VCaP (cell line): ENCODE measurements around the gene AGBL3.

Experiments
- H3K27ac ChIP-seq: fragments of 450-650 bp; 2 replicates; pipeline ENCODE4 v1.5.1; 2017
- TF ChIP-seq, protein P1 (sequence below): fragments of 450-650 bp; conservative IDR thresholded peaks from 2 replicates; pipeline ENCODE4 v1.5.1; 2017; ENCODE audit warnings: mild to moderate bottlenecking, moderate library complexity

The AGBL3 gene

DNA sequence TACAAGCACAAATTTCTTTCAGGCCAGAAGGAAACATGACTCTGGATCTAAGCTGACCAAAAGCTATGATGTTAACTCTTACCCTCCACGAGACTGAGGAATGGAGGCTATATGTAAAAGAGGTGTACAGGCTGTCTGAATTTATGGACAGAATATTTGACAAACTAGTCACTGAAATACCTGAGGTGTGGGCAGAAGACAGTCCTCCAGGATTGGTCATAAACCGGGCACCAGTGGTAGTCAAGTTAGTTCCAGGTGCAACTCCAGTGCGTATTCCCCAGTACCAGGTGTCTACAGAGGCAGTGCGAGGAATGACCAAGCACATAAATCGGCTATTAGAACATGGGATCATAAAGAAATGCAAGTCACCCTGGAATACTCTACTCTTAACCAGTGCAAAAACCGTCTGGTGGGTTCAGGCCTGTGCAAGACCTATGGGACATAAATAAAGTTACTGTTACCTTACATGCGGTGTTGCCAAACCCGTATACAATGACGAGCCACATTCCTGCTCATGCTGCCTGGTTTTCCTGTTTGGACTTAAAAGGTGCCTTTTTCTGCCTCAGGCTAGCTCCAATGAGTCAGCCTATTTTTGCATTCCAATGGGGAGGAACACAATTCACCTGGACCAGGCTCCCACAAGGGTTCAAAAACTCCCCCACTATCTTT, 190.9 kb downstream of the AGBL3 start:
- TF ChIP-seq, protein P1, sequence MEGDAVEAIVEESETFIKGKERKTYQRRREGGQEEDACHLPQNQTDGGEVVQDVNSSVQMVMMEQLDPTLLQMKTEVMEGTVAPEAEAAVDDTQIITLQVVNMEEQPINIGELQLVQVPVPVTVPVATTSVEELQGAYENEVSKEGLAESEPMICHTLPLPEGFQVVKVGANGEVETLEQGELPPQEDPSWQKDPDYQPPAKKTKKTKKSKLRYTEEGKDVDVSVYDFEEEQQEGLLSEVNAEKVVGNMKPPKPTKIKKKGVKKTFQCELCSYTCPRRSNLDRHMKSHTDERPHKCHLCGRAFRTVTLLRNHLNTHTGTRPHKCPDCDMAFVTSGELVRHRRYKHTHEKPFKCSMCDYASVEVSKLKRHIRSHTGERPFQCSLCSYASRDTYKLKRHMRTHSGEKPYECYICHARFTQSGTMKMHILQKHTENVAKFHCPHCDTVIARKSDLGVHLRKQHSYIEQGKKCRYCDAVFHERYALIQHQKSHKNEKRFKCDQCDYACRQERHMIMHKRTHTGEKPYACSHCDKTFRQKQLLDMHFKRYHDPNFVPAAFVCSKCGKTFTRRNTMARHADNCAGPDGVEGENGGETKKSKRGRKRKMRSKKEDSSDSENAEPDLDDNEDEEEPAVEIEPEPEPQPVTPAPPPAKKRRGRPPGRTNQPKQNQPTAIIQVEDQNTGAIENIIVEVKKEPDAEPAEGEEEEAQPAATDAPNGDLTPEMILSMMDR, result no peak

DNA sequence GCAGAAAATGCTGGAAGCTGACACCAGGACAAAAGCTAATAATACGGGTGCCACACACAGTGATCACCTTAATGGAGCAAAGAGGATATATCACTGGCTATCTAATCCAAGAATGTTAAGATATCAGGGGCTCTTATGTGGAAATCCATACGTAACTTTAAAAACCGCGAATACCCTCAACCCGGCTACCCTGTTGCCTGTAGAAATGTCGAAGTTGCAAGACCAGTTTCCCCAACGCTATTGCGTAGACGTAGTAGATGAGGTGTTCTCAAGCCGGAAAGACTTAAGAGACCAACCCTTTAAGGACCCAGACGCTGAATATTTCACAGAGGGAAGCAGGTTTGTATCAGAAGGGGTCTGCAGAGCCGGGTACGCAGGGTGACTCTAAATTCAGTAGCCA, 192.1 kb downstream of the AGBL3 start:
- H3K27ac ChIP-seq, result no peak overlapping the region
- TF ChIP-seq, protein P1, result no peak

More for the DNA sequence above, 190.9 kb downstream of the AGBL3 start:
- no peak overlapping the region for H3K27ac ChIP-seq

DNA sequence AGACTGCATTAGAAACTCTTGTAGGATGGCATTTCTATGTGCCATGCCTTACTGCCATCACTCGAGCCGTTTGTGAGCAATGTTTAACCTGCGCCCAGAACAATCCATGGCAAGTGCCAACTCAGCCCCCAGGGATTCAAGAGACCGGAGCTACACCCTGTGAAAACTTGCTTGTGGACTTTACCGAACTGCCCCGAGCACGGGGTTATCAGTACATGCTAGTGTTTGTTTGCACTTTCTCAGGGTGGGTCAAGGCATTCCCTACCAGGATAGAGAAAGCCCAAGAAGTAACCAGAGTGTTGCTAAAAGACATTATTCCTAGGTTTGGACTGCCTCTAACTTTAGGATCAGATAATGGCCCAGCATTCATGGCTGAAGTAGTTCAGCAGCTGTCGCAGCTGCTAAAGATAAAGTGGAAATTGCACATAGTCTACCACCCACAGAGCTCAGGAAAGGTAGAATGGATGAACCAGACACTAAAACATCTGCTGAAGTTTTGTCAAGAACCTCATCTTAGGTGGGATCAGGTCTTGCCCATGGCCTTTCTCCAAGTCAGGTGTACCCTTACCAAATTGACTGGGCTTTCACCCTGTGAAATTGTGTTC, 193.1 kb downstream of the AGBL3 start:
- no peak overlapping the region for H3K27ac ChIP-seq
- TF ChIP-seq, protein P1, result no peak

DNA sequence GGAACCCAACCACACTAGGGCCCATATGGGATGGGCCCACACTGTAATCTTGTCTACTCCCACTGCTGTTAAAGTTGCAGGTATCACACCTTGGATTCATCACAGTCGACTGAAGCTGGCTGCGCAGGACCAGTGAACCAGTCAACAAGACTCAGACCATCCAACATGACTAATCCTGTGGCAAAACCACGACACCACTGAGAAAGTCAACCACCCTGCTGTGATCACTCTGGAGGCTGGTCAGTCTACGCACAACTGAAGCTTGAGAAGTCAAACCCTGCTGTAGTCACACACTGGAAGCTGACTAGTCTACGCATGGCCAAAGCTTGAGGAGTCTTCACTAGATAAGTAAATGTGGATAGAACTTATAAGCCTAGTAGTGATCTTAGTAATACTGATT, 193.8 kb downstream of the AGBL3 start:
- H3K27ac ChIP-seq, result no peak overlapping the region
- TF ChIP-seq, protein P1, result no peak

DNA sequence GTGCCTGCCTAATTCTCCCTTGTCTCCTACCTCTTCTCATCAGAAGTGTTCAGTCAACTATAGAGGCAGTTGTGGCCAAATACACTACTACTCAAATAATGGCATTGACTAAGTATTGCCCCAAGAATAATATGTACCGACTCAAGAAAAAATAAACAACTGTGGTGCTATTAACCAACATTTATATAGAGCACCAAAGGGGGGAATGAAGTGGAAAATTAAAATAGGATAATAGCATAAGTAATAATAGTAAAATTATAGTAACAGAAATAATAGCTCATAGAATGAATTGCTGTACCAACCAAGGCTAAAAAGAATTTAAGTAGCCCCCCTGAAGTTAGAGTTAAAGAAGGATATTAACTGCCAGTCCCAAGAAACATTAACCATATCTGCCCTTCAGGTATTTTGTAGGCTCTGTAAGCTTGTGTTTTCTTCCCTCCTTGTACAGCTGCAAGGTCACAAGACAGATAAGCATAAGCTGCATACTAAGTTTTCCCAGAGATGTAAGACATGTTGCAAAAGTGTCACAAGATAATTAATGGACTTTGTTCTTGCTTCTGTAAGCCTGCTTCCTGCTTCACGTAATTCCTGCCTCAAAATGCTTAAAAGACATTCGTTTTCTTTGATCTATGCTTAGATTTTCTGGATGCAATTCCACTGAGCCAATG, 195.1 kb downstream of the AGBL3 start:
- TF ChIP-seq, protein P1, result no peak
- H3K27ac ChIP-seq, result no peak overlapping the region

DNA sequence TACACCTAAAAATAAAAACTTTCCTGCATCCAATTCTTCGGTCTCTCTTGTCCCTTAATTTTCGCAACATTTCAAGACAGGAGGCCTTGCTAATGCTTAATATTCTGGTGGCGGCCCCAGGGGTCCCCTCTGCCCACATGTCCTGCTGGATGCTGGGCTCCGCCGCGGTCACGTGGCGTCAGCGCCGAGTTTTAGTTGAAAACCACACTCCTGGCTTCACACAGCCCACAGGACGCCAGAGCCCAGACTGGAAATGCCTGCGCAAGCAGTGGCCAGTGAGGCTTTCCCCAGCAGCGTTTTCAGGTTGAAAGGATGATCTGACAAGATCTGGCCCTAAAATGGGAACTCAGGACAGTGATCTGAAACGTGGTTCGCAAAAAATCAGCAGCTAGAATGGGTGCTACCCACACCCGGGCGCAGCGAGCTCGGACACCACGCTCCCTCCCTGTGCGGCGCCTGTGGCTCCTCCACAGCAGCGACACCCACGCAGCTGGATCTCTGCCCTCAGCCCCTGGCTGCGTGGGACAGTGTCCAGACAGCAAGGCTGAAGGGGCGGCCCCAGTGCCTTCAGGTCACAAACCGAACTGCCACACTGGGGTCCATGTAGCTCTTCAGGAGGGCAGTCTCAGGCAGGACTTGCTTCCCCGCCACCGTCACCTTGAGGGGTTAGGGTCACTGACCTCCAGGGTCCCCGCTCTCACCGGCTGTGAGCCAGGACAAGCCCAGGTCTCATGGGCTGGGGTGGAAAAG, 195.8 kb downstream of the AGBL3 start:
- H3K27ac ChIP-seq, result no peak overlapping the region
- TF ChIP-seq, protein P1, result no peak

DNA sequence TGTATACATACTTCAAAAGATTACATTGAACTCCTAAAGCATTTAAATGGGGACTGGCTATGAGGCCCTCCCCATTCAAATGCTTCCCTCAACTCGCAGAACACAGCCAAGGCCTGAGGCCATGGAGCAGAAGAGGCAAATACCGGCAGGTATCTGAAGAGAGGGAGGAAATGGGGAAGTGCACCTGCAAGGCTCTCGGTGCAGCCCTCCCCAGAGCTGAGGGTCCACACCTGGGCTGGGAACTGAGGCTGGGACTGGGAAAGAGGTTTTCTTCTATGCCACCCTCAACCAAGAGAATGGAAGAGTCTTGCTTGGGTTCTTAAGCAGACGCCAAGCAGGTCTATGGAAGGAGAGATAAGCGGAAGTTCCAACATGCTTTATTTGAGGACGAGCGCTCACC, 197.2 kb downstream of the AGBL3 start:
- TF ChIP-seq, protein P1, result no peak

More for the DNA sequence above, 197.2 kb downstream of the AGBL3 start:
- no peak overlapping the region for H3K27ac ChIP-seq
